Hepatocyte (in vitro differentiated cells): ENCODE data around the gene DLGAP4. TPM values are rescaled to one million over a fixed set of nuclear protein-coding genes. Genes with fewer than 3 reads are reported as not detected.

ENCODE experiments used
- DNase-seq: peaks from one replicate; pipeline ENCODE4 v3.0.0-alpha.2; 2016; ENCODE audit warnings: low spot score
- H2AFZ ChIP-seq: fragments of 200-600 bp; sonication (generic); 2 replicates; pipeline ENCODE4 v1.6.0; 2016; ENCODE audit warnings: antibody characterized with exemption, mild to moderate bottlenecking
- H3K27ac ChIP-seq: fragments of 200-600 bp; sonication (generic); 2 replicates; pipeline ENCODE4 v1.5.1; 2016; ENCODE audit warnings: mild to moderate bottlenecking
- H3K27me3 ChIP-seq: fragments of 200-600 bp; sonication (generic); 2 replicates; pipeline ENCODE4 v1.6.1; 2016
- H3K36me3 ChIP-seq: fragments of 200-600 bp; sonication (generic); replicated peaks from 2 replicates; pipeline ENCODE4 v1.5.1; 2016; ENCODE audit warnings: low read depth; ENCODE audit not compliant: insufficient read depth
- H3K4me1 ChIP-seq: fragments of 200-600 bp; sonication (generic); 2 replicates; pipeline ENCODE4 v1.5.1; 2016; ENCODE audit warnings: mild to moderate bottlenecking, moderate library complexity; ENCODE audit not compliant: insufficient read depth
- H3K4me2 ChIP-seq: fragments of 200-600 bp; sonication (generic); 2 replicates; pipeline ENCODE4 v1.6.0; 2016
- H3K4me3 ChIP-seq: fragments of 200-600 bp; sonication (generic); 2 replicates; pipeline ENCODE4 v1.5.1; 2016; ENCODE audit warnings: mild to moderate bottlenecking
- H3K79me2 ChIP-seq: fragments of 200-600 bp; sonication (generic); 2 replicates; pipeline ENCODE4 v1.6.0; 2017; ENCODE audit warnings: mild to moderate bottlenecking
- H3K9me2 ChIP-seq: fragments of 200-600 bp; sonication (generic); replicated peaks from 2 replicates; pipeline ENCODE4 v1.6.0; 2017; ENCODE audit warnings: mild to moderate bottlenecking; ENCODE audit not compliant: insufficient read depth
- H3K9me3 ChIP-seq: fragments of 200-600 bp; sonication (generic); 2 replicates; pipeline ENCODE4 v1.5.1; 2016; ENCODE audit warnings: low read depth, mild to moderate bottlenecking
- H4K20me1 ChIP-seq: fragments of 200-600 bp; sonication (generic); 2 replicates; pipeline ENCODE4 v1.6.0; 2016; ENCODE audit warnings: mild to moderate bottlenecking; ENCODE audit not compliant: insufficient read depth, poor library complexity, severe bottlenecking
- CTCF ChIP-seq: fragments of 200-600 bp; sonication (generic); IDR thresholded peaks from 2 replicates; pipeline ENCODE4 v1.5.1; 2016; ENCODE audit warnings: antibody characterized with exemption, mild to moderate bottlenecking; ENCODE audit not compliant: poor library complexity
- EZH2 ChIP-seq: fragments of 200-600 bp; sonication (generic); IDR thresholded peaks from 2 replicates; pipeline ENCODE4 v1.6.1; 2016; ENCODE audit warnings: antibody characterized with exemption, mild to moderate bottlenecking, borderline replicate concordance
- EZH2phosphoT487 ChIP-seq: fragments of 200-600 bp; sonication (generic); IDR thresholded peaks from one replicate; pipeline ENCODE4 v1.6.1; 2018; ENCODE audit warnings: antibody characterized with exemption, mild to moderate bottlenecking, low read depth, moderate library complexity; ENCODE audit not compliant: unreplicated experiment, severe bottlenecking
- WGBS: methylation state at CpG from one replicate; pipeline ENCODE4 v1.1.6; 2016; ENCODE audit warnings: low lambda C conversion rate; ENCODE audit errors: missing lambda C conversion rate; 5-methylcytosine and 5-hydroxymethylcytosine counted together
- polyA plus RNA-seq: library from polyadenylated mRNA; unstranded; fragments of >200 nt; fragmentation: Nextera tagmentation; extraction: Ambion mirVana; gene quantifications from 2 replicates; pipeline ENCODE4 v1.2.1, GENCODE V29; 2016
- total RNA-seq: library from RNA; depleted of rRNA; stranded (reverse); fragments of >200 nt; gene quantifications from 2 replicates; pipeline ENCODE4 v1.2.3, GENCODE V29; 2014

Gene DLGAP4
- total and polyA plus RNA-seq, 2 experiments from 2014 or later = 16.5 to 39.4 TPM

GRCh38 chr20:36264426-36265246, 41.5 kb upstream of the DLGAP4 start:
- no peak overlapping the region for H3K4me2 ChIP-seq
- H3K4me1 ChIP-seq = no peaks in the 10 kb centered on the region
- H3K79me2 ChIP-seq = no peaks in the 10 kb centered on the region
- H3K9me2 ChIP-seq = no peaks in the 10 kb centered on the region
- H3K4me3 ChIP-seq = no peak overlapping the region
- H4K20me1 ChIP-seq = no peaks in the 10 kb centered on the region
- no peak for DNase-seq
- no peak overlapping the region for H2AFZ ChIP-seq
- no peaks in the 10 kb centered on the region for H3K27me3 ChIP-seq
- 94% methylated on average over 20 of the region's 20 CpGs for WGBS
- no peaks in the 10 kb centered on the region for H3K36me3 ChIP-seq
- TF ChIP-seq EZH2 = no peak
- H3K9me3 ChIP-seq = no peaks in the 10 kb centered on the region
- no peak overlapping the region for H3K27ac ChIP-seq

GRCh38 chr20:36266189-36266588, 40.0 kb upstream of the DLGAP4 start:
- Histone ChIP-seq H3K27me3 (no peaks in the 10 kb centered on the region), H3K4me3 (no peak overlapping the region), H3K27ac (no peak overlapping the region), H3K9me3 (no peaks in the 10 kb centered on the region), H4K20me1 (no peaks in the 10 kb centered on the region), H3K36me3 (no peaks in the 10 kb centered on the region), H3K4me2 (no peak overlapping the region), H2AFZ (no peak overlapping the region), H3K4me1 (no peaks in the 10 kb centered on the region), H3K9me2 (no peaks in the 10 kb centered on the region), H3K79me2 (no peaks in the 10 kb centered on the region)
- DNase-seq = no peak
- WGBS = 94% methylated on average over 6 of the region's 6 CpGs
- TF ChIP-seq EZH2 (no peak), CTCF (no peak), EZH2phosphoT487 (no peak)

- TF ChIP-seq EZH2 (no peak), EZH2phosphoT487 (no peak)
- no peaks in the 10 kb centered on the region for H3K4me1 ChIP-seq
- DNase-seq = no peak
- H4K20me1 ChIP-seq = no peaks in the 10 kb centered on the region
- no peaks in the 10 kb centered on the region for H3K36me3 ChIP-seq
- no peaks in the 10 kb centered on the region for H3K9me2 ChIP-seq
- 85% methylated on average over 24 of the region's 24 CpGs for WGBS
- H3K27ac ChIP-seq = no peak overlapping the region
- no peak overlapping the region for H3K4me3 ChIP-seq
- no peaks in the 10 kb centered on the region for H3K9me3 ChIP-seq
- no peaks in the 10 kb centered on the region for H3K79me2 ChIP-seq
- H2AFZ ChIP-seq = no peak overlapping the region
- no peak overlapping the region for H3K4me2 ChIP-seq
- H3K27me3 ChIP-seq = no peaks in the 10 kb centered on the region
Measured at GRCh38 chr20:36267605-36268381, 38.3 kb upstream of the DLGAP4 start.

- DNase-seq = no peak
- TF ChIP-seq EZH2phosphoT487 (no peak), EZH2 (no peak), CTCF (no peak)
- Histone ChIP-seq H3K4me1 (no peaks in the 10 kb centered on the region), H3K36me3 (no peaks in the 10 kb centered on the region), H3K4me2 (no peak overlapping the region), H3K27ac (no peak overlapping the region), H3K27me3 (no peaks in the 10 kb centered on the region), H4K20me1 (no peaks in the 10 kb centered on the region), H3K79me2 (no peaks in the 10 kb centered on the region), H3K9me2 (no peaks in the 10 kb centered on the region), H2AFZ (no peak overlapping the region), H3K4me3 (no peak overlapping the region), H3K9me3 (no peaks in the 10 kb centered on the region)
- 72% methylated on average over 8 of the region's 10 CpGs for WGBS
Measured at GRCh38 chr20:36268440-36269342, 37.4 kb upstream of the DLGAP4 start.
